ENCODE data around the gene TNFRSF25.

- TF ChIP-seq CTCF (IDR thresholded peaks at IDR 0.05; ENCODE audit: poor library complexity) (no peak), EZH2phosphoT487 (IDR thresholded peaks at IDR 0.05; ENCODE audit: low read depth, severe bottlenecking, unreplicated experiment) (no peak)
Measured at GRCh38 chr1:6503884-6504602, 38.1 kb upstream of the TNFRSF25 start.
